Neutrophil (primary cell): ENCODE measurements around the gene SSUH2.

Source experiments
- H3K27ac ChIP-seq: fragments of 200-600 bp; sonication (generic); 2 replicates; pipeline ENCODE4 v1.5.1; 2016; ENCODE audit warnings: mild to moderate bottlenecking, moderate library complexity
- H3K27me3 ChIP-seq: fragments of 200-600 bp; sonication (generic); 2 replicates; pipeline ENCODE4 v1.6.0; 2016; ENCODE audit warnings: mild to moderate bottlenecking
- H3K36me3 ChIP-seq: fragments of 200-600 bp; sonication (generic); 2 replicates; pipeline ENCODE4 v1.5.1; 2017
- H3K4me1 ChIP-seq, 2 experiments: fragments of 200-600 bp in 1 of 2; sonication (generic) in 1 of 2; 1 replicate in 1 of 2; 2 replicates in 1 of 2; pipeline versions ENCODE4 v1.5.1 to v1.6.1; 2013 to 2016; ENCODE audit warnings: low read depth in 1 of 2, low read length in 1 of 2, mild to moderate bottlenecking in 1 of 2, moderate library complexity in 1 of 2; ENCODE audit not compliant: control insufficient read depth in 1 of 2, insufficient read depth in 1 of 2
- H3K4me3 ChIP-seq, 2 experiments: fragments of 200-600 bp in 1 of 2; sonication (generic) in 1 of 2; 1 replicate in 1 of 2; 2 replicates in 1 of 2; pipeline ENCODE4 v1.5.1; 2013 to 2016; ENCODE audit warnings: low read depth in 1 of 2, low read length in 1 of 2, mild to moderate bottlenecking in 1 of 2, moderate library complexity in 1 of 2
- H3K9me3 ChIP-seq: fragments of 200-600 bp; sonication (generic); 2 replicates; pipeline ENCODE4 v1.5.1; 2016
- CTCF ChIP-seq: fragments of 200-600 bp; sonication (generic); IDR thresholded peaks from 2 replicates; pipeline ENCODE4 v1.5.1; 2016; ENCODE audit warnings: antibody characterized with exemption

Gene SSUH2

DNA sequence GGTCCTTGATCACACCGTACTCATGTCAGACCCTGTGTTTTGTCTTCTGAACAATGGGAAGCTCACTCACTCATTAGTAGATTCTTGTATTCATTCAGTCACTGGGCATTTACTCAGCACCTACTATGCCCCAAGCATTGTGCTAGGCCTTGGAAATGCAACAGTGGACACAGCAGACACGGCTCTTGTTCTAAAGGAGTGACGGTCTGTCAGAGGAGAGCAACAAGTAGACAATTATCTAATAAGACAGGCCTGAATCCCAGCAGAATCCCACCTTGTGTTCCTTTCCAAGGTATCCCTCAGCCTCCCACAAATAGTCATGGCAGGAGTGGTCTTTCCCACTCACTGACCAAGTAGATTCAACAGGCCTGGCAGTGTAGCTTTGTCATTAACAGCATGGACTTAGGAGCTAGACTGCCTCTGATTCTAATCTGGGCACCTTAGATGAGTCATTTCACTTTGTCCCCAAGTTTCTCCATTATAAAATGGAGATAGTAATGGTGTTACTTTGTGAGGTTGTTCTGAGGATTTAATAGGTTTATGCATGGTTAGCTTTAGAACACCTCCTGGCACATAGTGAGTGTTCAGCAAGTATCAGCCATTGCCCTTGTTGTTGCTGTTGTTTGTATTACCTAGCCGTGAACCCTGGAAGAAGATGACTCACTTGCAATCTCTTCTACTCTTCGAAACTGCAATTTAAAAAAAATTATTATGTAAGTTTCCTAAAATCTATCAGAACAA, 69.1 kb downstream of the SSUH2 start:
- no peaks in the 10 kb centered on the region for H3K36me3 ChIP-seq
- no peaks in the 10 kb centered on the region for H3K9me3 ChIP-seq
- H3K27me3 ChIP-seq: no peaks in the 10 kb centered on the region
- no peaks in the 10 kb centered on the region for H3K4me1 ChIP-seq
- no peak overlapping the region for H3K27ac ChIP-seq
- H3K4me3 ChIP-seq: no peak overlapping the region
- no peak for TF ChIP-seq CTCF

- Histone ChIP-seq H3K27me3 (no peaks in the 10 kb centered on the region), H3K4me1 (no peaks in the 10 kb centered on the region), H3K36me3 (no peaks in the 10 kb centered on the region), H3K4me3 (no peak overlapping the region), H3K27ac (no peak overlapping the region), H3K9me3 (no peaks in the 10 kb centered on the region)
- no peak for TF ChIP-seq CTCF
These were observed 69.8 kb downstream of the SSUH2 start for GRCh38 chr3:8574670-8575322.

DNA sequence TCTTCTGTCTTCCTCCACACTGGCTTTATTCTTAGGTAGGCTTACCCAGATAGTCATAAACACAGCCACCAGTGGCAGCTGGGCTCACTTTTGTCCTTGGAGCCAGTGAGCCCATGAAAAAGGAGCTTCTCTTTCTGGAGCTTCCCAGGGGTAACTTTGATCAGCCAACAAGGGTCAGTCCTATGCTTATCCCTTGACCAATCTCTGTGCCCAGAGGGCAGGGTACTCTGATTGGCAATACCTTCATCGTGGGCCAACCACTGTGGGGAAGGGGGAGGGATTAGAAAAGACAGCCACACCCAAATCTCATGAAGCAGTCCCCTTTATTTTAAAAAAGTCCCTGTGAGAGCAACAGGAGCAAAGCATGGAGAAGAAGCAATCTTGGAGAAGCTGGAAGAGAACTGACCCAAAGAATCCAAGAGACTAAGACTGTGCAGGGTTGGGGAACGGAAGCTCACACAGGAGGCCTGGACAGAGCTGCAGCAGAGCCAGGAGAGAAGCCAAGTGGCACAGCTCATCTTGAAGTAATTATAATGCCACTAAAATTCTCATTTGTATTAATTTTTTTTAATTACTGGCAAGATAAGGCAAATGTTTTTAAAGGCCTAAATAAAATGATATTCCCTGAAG, 70.4 kb downstream of the SSUH2 start:
- Histone ChIP-seq H3K36me3 (no peaks in the 10 kb centered on the region), H3K27me3 (no peaks in the 10 kb centered on the region), H3K4me3 (no peak overlapping the region), H3K27ac (no peak overlapping the region), H3K4me1 (no peaks in the 10 kb centered on the region), H3K9me3 (no peaks in the 10 kb centered on the region)
- no peak for TF ChIP-seq CTCF

GRCh38 chr3:8573342-8573926, 71.2 kb downstream of the SSUH2 start:
- H3K9me3 ChIP-seq: no peaks in the 10 kb centered on the region
- no peak overlapping the region for H3K27ac ChIP-seq
- no peaks in the 10 kb centered on the region for H3K27me3 ChIP-seq
- H3K4me1 ChIP-seq: no peaks in the 10 kb centered on the region
- no peak overlapping the region for H3K4me3 ChIP-seq
- H3K36me3 ChIP-seq: no peaks in the 10 kb centered on the region
- TF ChIP-seq CTCF: no peak

GRCh38 chr3:8571256-8571655, 73.3 kb downstream of the SSUH2 start:
- no peak overlapping the region for H3K27ac ChIP-seq
- H3K9me3 ChIP-seq: no peaks in the 10 kb centered on the region
- no peak overlapping the region for H3K4me3 ChIP-seq
- no peaks in the 10 kb centered on the region for H3K27me3 ChIP-seq
- H3K36me3 ChIP-seq: no peaks in the 10 kb centered on the region
- no peak for TF ChIP-seq CTCF
- H3K4me1 ChIP-seq: no peaks in the 10 kb centered on the region
